Colonic mucosa (tissue), 4 donors: ENCODE results near the gene JAZF1. TPM values are rescaled to one million over a fixed set of nuclear protein-coding genes. Genes with fewer than 3 reads are reported as not detected.

Experiments
- DNase-seq: peaks from one replicate; pipeline ENCODE4 v3.0.0-alpha.2; 2020
- H3K27ac ChIP-seq: fragments of 200-600 bp; one replicate; pipeline ENCODE4 v1.8.0; 2021
- H3K27me3 ChIP-seq: fragments of 200-600 bp; one replicate; pipeline ENCODE4 v1.8.0; 2021
- H3K36me3 ChIP-seq: fragments of 200-600 bp; one replicate; pipeline ENCODE4 v1.8.0; 2021
- H3K4me1 ChIP-seq: fragments of 200-600 bp; one replicate; pipeline ENCODE4 v1.8.0; 2021; ENCODE audit warnings: mild to moderate bottlenecking
- H3K4me3 ChIP-seq: fragments of 200-600 bp; one replicate; pipeline ENCODE4 v1.8.0; 2021
- H3K9ac ChIP-seq, 2 donors: one replicate each; pipeline ENCODE4 v1.7.0; 2013; ENCODE audit warnings: control low read depth in 2 of 2, low read depth in 2 of 2, low read length in 2 of 2
- H3K9me3 ChIP-seq: fragments of 200-600 bp; one replicate; pipeline ENCODE4 v1.8.0; 2021
- intact Hi-C: fragments of 100-400 bp; cut with DNase I; formaldehyde crosslinking; loops from one replicate; pipeline ENCODE4 v1.14.1; 2022
- total RNA-seq, 2 donors: library from RNA; stranded (reverse); fragmentation: NEBNext Ultra II Directional in 1 of 2; extraction: Animal tissue kit (Norgen Biotek cat#: 25700) in 1 of 2; gene quantifications; one replicate each; pipeline ENCODE4 v1.2.1, GENCODE V29; 2021
- TF ChIP-seq, protein P1 (sequence below): fragments of 200-600 bp; IDR thresholded peaks from one replicate; pipeline ENCODE4 v1.8.0; 2022; ENCODE audit warnings: antibody characterized with exemption, mild to moderate bottlenecking
- donor health status: healthy.
- donor health status: DM: no; HTN: no; CAD: no.
- donor health status: DM: no; HTN: no; CAD: no.

JAZF1 gene
- total RNA-seq, 2 donors from 2014 or later, result 1.8 to 10.1 TPM

DNA sequence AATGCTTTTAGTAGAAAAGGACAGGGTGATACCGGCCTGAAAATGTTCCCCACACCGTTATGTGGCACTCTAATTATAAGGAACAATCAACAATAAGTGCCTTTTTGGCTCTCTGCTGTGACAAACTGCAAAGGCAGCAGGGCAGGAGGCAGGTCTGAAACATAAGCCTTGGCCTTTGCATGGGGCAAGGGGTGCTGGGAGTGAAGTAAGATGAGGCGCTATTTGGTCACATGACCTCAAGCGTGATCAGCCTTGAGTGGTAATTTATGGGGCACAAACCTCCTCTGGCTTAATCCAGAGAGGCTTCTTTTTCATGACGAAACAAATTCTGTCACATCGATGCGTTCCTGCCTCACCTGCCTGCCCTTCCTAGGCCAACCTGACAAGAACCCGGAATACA lies 237.9 kb downstream of the JAZF1 start:
- TF ChIP-seq, protein P1, sequence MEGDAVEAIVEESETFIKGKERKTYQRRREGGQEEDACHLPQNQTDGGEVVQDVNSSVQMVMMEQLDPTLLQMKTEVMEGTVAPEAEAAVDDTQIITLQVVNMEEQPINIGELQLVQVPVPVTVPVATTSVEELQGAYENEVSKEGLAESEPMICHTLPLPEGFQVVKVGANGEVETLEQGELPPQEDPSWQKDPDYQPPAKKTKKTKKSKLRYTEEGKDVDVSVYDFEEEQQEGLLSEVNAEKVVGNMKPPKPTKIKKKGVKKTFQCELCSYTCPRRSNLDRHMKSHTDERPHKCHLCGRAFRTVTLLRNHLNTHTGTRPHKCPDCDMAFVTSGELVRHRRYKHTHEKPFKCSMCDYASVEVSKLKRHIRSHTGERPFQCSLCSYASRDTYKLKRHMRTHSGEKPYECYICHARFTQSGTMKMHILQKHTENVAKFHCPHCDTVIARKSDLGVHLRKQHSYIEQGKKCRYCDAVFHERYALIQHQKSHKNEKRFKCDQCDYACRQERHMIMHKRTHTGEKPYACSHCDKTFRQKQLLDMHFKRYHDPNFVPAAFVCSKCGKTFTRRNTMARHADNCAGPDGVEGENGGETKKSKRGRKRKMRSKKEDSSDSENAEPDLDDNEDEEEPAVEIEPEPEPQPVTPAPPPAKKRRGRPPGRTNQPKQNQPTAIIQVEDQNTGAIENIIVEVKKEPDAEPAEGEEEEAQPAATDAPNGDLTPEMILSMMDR, result no peak
- DNase-seq, result no peak
- Histone ChIP-seq H3K36me3 (no peaks in the 10 kb centered on the region), H3K4me1 (peaks cover 2% of the 10 kb centered on the region), H3K27me3 (no peaks in the 10 kb centered on the region), H3K9me3 (no peaks in the 10 kb centered on the region), H3K4me3 (no peak overlapping the region), H3K27ac (no peak overlapping the region), H3K9ac (no peak overlapping the region)
- intact Hi-C loops, result no loop called here

DNA sequence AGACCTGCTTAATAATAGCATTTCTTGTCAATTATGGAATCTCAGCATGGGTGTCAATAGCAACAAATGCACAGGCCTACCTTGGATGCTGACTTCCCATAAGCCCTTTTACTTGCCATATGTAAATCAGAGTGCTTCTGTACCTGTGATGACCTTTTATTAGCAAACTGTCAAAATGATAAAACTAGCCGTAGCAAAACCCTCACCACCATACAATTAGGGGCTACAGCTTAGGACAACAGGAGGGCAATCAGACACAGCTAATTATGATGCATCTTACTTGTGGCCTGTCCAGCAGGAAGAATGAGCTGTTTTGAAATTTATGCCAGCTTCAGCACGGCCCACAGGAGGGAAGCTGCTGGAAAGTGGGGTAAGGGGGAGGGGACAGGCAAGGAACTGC lies 239.1 kb downstream of the JAZF1 start:
- Histone ChIP-seq H3K4me3 (no peak overlapping the region), H3K9ac (no peak overlapping the region), H3K27ac (no peak overlapping the region), H3K9me3 (no peaks in the 10 kb centered on the region), H3K27me3 (no peaks in the 10 kb centered on the region), H3K4me1 (peaks cover 2% of the 10 kb centered on the region), H3K36me3 (no peaks in the 10 kb centered on the region)
- DNase-seq, result no peak
- TF ChIP-seq, protein P1, result no peak
- intact Hi-C loops, result no loop called here

DNA sequence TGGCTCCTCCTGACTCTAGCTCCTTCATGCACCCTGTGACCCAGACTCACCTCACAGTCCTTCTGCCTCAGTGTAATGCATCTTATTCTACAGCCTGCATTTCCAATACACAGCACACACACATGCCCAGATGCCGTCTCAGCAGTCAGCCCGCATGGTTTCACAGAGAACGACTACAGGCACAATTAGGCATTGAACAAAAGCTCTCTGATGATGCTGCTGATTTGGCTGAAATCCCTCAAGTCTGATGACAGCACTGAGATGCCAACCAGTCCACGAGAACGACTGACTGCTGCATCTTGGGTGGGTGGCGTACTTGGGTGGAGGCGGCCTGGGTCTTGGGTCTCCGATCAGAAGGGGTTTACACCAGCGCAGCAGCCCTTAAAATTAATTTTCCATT lies 240.3 kb downstream of the JAZF1 start:
- intact Hi-C loops, result no loop called here
- no peaks in the 10 kb centered on the region for H3K27me3 ChIP-seq
- no peak for DNase-seq
- peaks cover 2% of the 10 kb centered on the region for H3K4me1 ChIP-seq
- no peak overlapping the region for H3K9ac ChIP-seq
- TF ChIP-seq, protein P1, result no peak
- no peaks in the 10 kb centered on the region for H3K36me3 ChIP-seq
- H3K4me3 ChIP-seq, result no peak overlapping the region
- no peaks in the 10 kb centered on the region for H3K9me3 ChIP-seq
- H3K27ac ChIP-seq, result no peak overlapping the region

DNA sequence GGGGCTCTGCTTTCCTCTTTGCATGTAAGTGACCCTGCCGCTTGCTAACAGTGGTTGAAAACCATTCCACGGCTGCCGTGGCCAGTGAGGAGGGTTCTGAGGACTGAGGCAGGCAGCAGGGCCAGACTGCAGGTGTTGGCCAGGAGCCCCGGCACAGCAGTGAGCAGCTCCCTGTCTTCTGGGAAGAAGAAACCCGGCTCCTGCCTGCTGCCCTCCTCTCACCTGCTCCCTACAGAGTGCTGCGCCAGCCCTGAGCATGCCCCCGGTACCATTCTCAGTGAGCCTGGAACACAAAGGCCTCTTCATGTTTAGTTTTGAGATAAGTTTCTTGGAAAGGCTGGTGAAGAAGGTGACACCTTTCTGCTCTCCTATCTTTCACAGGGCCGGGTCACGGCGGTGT lies 240.7 kb downstream of the JAZF1 start:
- Histone ChIP-seq H3K4me1 (peaks cover 2% of the 10 kb centered on the region), H3K9ac (no peak overlapping the region), H3K4me3 (no peak overlapping the region), H3K27ac (no peak overlapping the region), H3K27me3 (no peaks in the 10 kb centered on the region), H3K9me3 (no peaks in the 10 kb centered on the region), H3K36me3 (no peaks in the 10 kb centered on the region)
- intact Hi-C loops, result no loop called here
- DNase-seq, result no peak
- TF ChIP-seq, protein P1, result no peak

DNA sequence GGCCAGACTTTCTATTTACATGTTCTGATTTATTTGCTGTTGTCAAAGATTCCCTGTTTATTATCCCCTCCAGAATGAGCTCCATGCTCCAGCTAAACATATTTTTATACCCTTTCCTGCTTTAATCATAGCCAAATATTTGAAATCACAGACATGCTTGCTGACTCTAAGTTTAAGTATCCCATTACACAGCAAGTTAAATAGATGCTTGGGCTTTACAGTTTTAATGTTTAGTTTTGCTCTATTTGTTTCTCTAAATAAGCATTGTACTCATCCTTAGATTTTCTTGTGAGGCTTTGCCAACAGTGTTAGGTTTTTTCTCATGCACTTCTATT lies 243.9 kb downstream of the JAZF1 start:
- Histone ChIP-seq H3K9me3 (no peaks in the 10 kb centered on the region), H3K4me1 (no peaks in the 10 kb centered on the region), H3K27me3 (no peaks in the 10 kb centered on the region), H3K4me3 (no peak overlapping the region), H3K9ac (no peak overlapping the region), H3K27ac (no peak overlapping the region), H3K36me3 (no peaks in the 10 kb centered on the region)
- DNase-seq, result no peak
- TF ChIP-seq, protein P1, result no peak
- intact Hi-C loops, result no loop called here
